HPDE6-E6E7 (cell line): ENCODE results near the gene ACAD11.

Experiments used
- DNase-seq: peaks from one replicate; pipeline ENCODE4 v3.0.0; 2011; ENCODE audit warnings: missing footprints; ENCODE audit errors: extremely low spot score

Gene ACAD11

GRCh38 chr3:132659365-132660051 lies at the start of gene ACAD11:
ACAD11 (minus strand) TSS chr3:132659809; CDS start chr3:132659751, 58 bp downstream.
- peak; percentile 53 for DNase-seq

GRCh38 chr3:132703733-132704132 lies 44.1 kb upstream of the ACAD11 start:
- DNase-seq: no peak

DNA sequence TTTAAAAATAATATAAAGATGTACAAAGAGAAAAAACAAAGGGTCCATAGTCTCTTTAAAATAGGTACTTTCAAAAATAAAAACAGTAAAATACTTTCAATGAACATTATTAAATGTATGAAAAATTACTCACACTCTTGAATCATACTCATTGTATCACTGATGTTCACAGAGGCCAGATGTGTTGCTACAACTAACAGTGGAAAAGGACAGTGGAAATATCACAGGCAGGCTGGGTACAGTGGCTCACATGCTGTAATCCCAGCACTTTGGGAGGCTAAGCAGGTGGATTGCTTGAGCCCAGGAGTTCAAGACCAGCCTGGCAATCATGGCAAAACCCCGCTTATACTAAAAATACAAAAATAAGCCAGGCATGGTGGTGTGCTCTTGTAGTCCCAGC lies 35.8 kb upstream of the ACAD11 start:
- no peak for DNase-seq

- no peak for DNase-seq
These were observed 35.4 kb upstream of the ACAD11 start for GRCh38 chr3:132694991-132695390.

DNA sequence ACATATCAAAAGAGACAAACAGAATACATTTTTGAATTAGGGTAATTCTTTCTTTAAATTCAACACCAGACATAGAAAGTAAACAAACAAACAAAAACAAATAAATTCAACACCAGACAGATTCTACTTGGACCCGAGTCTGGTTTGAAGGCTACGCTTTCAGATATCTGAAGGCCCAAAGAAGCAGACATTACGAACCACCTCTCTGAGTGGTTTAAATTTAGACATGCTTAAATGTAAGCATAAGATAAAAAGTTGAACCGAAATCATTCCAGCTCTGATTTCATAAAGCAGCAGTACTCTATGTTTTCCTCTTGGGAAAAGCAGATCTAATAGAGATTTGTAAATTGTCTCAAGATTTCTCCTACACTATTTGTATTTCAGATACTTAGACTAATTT lies 30.4 kb upstream of the ACAD11 start:
- no peak for DNase-seq

DNA sequence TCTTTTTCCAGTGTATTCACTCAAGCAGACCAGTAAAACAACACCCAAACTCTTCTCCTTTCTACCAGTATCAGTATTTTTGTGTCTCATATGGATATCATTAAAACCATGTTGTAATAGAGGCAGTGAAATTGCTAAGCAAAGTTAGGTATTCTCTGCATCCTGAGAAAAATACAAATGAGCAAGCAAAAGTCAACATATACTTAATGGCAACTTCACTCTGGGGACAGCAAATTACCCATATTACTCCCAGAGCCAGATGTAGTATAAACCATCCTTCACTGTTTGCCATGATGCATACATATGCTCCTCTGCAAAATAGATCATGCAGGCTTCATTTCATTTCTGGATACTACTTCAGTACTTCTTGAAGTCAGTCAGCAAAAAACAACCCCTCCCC lies 22.6 kb upstream of the ACAD11 start:
- DNase-seq: no peak

DNA sequence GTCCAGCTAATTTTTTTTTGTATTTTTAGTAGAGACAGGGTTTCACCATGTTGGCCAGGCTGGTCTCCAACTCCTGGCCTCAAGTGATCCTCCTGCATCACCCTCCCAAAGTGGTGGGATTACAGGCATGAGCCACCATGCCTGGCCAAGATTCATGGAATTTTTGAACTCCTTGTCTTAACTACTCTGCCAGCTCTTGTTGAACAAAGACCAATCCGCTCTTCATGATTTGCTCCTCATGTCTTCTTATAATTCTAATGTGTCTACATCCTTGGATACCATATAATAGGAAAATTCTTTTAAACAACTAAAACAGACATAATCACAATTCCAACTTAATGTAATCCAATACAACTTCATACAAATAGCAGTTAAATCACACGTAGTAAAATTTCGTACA lies 21.8 kb upstream of the ACAD11 start:
- no peak for DNase-seq

GRCh38 chr3:132679911-132680310 lies 20.3 kb upstream of the ACAD11 start:
- DNase-seq: no peak

GRCh38 chr3:132675408-132675807 lies 15.8 kb upstream of the ACAD11 start:
- no peak for DNase-seq

- no peak for DNase-seq
These were observed 9.7 kb upstream of the ACAD11 start for GRCh38 chr3:132669256-132669777.

DNA sequence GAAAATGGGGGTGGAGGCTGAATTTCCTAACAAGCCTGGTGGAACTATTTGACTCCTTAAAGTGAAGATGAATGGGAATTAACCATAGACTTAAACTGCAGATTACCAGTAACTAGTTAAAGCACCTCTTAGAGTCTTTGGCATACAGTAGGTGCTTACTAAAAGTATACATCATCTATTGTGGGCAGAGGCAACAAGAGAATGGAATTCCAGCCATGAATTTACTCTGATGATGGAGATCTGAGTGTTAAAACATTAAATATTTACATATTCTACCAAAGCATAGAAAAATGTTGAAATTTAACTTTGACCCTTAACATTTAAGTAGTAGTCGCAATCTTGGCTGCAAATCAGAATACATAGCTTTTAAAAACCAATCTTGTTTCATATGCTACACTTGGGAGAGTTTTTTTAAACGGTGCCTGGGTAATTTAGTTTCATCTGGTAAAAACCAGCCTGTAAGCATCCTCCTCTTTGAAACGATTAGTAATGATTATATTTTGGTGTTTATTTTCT lies 5.7 kb upstream of the ACAD11 start:
- no peak for DNase-seq

DNA sequence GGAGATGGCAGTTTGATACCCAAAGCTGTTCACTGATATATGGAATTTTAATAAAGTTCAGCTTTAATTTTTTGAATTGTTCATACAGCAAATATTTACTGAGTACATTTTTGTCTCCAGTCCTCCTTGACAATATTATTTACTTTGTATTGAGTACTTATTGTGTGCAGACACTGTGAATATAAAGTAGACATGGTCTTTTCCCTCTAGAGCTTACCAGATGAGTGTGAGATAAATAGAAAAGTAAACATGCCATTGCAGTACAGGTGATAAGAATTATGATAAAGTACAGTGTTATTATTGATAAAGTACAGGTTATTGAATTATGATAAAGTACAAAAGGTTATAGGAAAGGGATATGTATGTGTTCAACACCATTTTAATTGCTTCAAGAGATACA lies 2.6 kb upstream of the ACAD11 start:
- no peak for DNase-seq

- DNase-seq: no peak
These were observed 1.5 kb upstream of the ACAD11 start for GRCh38 chr3:132661101-132661500.

GRCh38 chr3:132660811-132661070 lies 1.1 kb upstream of the ACAD11 start:
- peak; percentile 10 for DNase-seq

DNA sequence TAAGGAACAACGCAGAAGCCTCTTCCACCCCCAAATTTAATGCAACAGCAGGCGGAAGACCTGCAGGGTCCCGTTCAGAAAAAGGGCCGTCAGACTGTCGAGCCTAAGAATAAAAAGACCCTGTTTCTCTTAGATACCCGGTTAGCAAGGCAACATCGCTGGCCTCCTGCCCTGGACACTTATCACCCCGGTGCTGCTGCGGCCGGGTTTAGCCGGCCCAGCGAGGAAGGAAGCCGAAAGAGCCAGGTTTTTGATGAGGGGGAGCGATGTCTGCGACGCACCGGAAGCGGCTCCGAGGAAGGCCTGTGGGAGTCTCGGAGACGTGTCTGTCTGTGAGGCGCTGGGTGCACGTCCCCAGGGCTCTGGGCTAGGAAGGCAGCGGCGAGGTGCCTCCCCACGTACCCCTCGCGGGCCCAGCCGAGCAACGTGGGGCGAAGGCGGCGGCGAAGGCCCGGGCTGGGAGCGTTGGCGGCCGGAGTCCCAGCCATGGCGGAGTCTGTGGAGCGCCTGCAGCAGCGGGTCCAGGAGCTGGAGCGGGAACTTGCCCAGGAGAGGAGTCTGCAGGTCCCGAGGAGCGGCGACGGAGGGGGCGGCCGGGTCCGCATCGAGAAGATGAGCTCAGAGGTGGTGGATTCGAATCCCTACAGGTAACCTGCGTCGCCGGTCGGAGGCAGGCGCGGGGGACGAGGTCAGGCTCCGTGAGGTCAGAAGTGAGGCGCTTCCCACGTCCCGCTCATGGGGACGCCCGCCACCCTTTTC lies 622 bp upstream of the ACAD11 start, which contains the start of gene UBA5:
UBA5 (plus strand) TSS at position 278 of the 759 bp plus-strand sequence; CDS start at position 487, 209 bp downstream.
- peak; percentile 42 for DNase-seq

- DNase-seq: peak; percentile 10
These were observed 627 bp downstream of the ACAD11 start for GRCh38 chr3:132659000-132659364.

GRCh38 chr3:132657869-132658747 lies 1.5 kb downstream of the ACAD11 start:
- no peak for DNase-seq

DNA sequence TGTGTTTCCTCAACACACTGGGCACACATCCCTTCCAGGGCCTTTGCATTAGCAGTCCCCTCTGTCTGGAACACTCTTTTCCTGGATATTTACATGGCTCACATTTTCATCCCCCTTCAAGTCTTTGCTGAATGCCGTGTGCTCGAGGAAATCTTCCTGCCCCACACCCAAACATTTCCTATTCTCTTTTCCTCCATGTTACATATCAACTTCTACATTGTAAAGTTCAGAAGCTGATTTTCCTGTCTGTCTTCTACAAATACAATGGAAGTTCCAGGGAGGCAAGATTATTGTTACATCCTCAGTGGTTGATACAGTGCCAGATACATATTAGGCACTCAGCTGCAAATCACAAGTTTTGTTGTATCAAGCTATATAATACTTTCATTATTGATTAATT lies 4.1 kb downstream of the ACAD11 start:
- no peak for DNase-seq

- no peak for DNase-seq
These were observed 4.9 kb downstream of the ACAD11 start for GRCh38 chr3:132654721-132655120.

- no peak for DNase-seq
These were observed 5.4 kb downstream of the ACAD11 start for GRCh38 chr3:132654190-132654589.

DNA sequence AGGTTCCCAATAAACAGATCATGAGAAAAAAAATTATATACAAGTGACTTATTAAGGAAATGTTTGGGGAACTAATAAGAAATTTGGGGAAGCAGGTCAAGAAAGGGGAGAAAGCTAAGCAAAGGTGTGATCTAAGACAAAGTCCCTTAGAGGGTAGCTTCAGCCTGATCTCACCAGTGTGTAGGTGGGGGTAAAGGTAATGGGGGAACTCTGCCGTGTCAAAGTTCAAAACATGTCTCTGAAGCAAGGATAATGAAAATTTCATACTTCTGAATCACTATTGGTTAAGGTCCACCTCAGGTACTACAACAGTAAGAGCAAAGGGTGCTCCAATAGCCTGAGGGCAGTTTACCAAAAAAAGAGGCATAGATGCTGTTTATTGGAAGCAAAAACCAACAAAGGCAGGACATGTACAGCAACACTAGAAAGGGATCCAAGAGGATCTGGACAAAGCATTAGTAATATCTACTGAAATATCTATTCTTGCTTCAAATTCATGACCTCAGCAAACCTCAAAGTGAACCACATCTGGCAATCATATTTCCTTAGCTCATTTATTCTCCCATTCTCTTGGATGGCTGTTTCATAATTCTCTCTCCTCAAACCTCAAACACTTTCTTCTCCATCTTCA lies 6.9 kb downstream of the ACAD11 start:
- no peak for DNase-seq

GRCh38 chr3:132650153-132650552 lies 9.5 kb downstream of the ACAD11 start:
- no peak for DNase-seq
